Large intestine (tissue), 3 donors: ENCODE data around the gene PTH1R. TPM values are rescaled to one million over a fixed set of nuclear protein-coding genes. Genes with fewer than 3 reads are reported as not detected.

ENCODE experiments used
- DNase-seq, 2 donors: peaks; one replicate each; pipeline versions ENCODE4 v3.0.0 to v3.0.0-alpha.2; 2013
- H3K27ac ChIP-seq: one replicate; pipeline ENCODE4 v1.5.1; 2013; ENCODE audit warnings: low read length
- H3K27me3 ChIP-seq: 2 replicates; pipeline ENCODE4 v1.6.1; 2013; ENCODE audit warnings: low read length; ENCODE audit not compliant: control insufficient read depth, insufficient read depth
- H3K36me3 ChIP-seq: 2 replicates; pipeline ENCODE4 v1.6.1; 2013; ENCODE audit warnings: low read length; ENCODE audit not compliant: control insufficient read depth, insufficient read depth
- H3K4me1 ChIP-seq: one replicate; pipeline ENCODE4 v1.6.1; 2013; ENCODE audit warnings: low read length; ENCODE audit not compliant: control insufficient read depth, insufficient read depth
- H3K4me3 ChIP-seq: one replicate; pipeline ENCODE4 v1.5.1; 2013; ENCODE audit warnings: low read length
- H3K9me3 ChIP-seq: one replicate; pipeline ENCODE4 v1.6.1; 2013; ENCODE audit warnings: mild to moderate bottlenecking, low read depth, low read length, moderate library complexity; ENCODE audit not compliant: control insufficient read depth
- WGBS: methylation state at CpG from one replicate; pipeline ENCODE4 v1.1.5; 2013; ENCODE audit warnings: low lambda C conversion rate; ENCODE audit not compliant: insufficient coverage; 5-methylcytosine and 5-hydroxymethylcytosine counted together
- polyA plus RNA-seq: library from polyadenylated mRNA; unstranded; fragments of 120-200 nt; gene quantifications from one replicate; pipeline ENCODE4 v1.2.1, GENCODE V29; 2013

Gene PTH1R
- polyA plus RNA-seq, 1 donor: 8.7 TPM

DNA sequence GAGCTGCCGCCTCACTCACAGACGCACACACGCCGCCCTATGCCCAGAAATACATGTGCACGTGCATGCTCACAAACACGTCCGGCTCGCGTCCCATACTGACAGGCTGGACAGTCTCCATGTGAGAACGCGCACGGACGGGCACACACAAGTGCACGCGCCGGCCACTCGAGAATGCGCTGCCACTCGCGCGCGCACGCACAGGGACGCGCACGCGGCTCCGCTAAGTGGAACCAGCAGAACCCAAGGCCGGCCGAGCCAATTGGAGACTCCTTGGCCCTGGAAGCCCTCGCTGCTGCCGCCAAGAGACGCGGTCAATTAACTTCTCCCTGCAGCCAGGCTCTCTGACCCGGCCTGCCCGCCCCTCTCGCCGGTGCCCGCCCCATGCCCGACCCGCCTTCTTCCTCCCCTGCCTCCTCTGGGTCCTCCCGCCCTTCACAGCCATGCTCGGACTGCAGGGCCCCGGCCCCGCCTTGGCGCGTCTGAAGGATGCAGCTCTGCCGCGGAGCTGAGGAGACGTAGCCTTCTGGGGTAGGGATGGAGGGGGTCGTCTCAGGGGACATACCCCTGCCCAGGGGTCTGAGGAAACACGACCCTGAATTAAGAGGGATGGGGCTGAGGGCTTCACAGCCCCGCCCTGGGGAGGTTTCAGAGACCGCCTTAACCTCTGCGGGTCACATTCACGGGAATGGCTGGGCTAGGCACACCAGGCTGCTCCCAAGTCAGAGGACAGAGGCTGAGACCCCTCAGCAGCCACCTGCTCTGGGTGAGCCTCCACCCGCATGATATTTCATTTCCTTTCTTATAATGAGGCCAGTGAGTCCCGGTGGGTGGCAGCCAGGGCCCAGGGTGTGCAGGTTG lies 15.0 kb downstream of the PTH1R start:
- WGBS: no CpG with 5 or more reads among the region's 58 CpGs
- H3K27ac ChIP-seq: no peak overlapping the region
- peaks cover 16% of the 10 kb centered on the region for H3K27me3 ChIP-seq
- H3K4me3 ChIP-seq: peak overlapping the region; percentile 17
- peaks cover 3% of the 10 kb centered on the region for H3K9me3 ChIP-seq
- no peaks in the 10 kb centered on the region for H3K36me3 ChIP-seq
- H3K4me1 ChIP-seq: peaks cover 25% of the 10 kb centered on the region
- DNase-seq: peak; percentile 58 to 78

DNA sequence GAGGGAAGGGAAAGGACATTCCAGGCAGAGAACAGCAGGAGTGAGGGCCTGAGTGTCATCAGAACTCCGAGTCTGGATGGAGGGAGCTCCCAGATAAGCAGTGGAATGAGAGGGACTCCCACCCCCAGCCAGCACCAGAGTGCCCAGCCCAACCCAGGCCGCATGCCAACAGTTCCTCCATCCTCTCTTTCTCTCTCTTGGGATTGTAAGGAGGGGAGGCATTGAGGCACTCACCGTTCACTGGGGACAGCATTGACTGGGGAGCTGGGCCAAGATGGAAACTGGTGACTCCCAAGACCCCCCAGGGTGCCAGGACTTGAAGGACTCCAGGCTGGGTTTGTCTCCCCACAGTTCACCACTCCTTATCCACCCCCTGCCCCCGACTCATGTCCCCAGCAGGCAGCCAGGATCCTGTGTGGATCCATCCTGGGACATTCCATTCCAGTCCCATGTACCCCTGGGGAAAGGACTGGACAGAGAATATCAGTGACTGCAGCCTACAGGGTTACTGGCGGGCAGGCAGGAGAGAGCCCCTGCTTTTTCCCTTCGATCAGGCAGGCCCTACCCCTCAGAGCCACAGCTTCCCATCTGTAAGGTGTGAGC lies 15.7 kb downstream of the PTH1R start:
- H3K9me3 ChIP-seq: peaks cover 3% of the 10 kb centered on the region
- H3K36me3 ChIP-seq: no peaks in the 10 kb centered on the region
- no peak for DNase-seq
- H3K27ac ChIP-seq: no peak overlapping the region
- peaks cover 23% of the 10 kb centered on the region for H3K27me3 ChIP-seq
- WGBS: no CpG with 5 or more reads among the region's 6 CpGs
- no peak overlapping the region for H3K4me3 ChIP-seq
- peaks cover 27% of the 10 kb centered on the region for H3K4me1 ChIP-seq

DNA sequence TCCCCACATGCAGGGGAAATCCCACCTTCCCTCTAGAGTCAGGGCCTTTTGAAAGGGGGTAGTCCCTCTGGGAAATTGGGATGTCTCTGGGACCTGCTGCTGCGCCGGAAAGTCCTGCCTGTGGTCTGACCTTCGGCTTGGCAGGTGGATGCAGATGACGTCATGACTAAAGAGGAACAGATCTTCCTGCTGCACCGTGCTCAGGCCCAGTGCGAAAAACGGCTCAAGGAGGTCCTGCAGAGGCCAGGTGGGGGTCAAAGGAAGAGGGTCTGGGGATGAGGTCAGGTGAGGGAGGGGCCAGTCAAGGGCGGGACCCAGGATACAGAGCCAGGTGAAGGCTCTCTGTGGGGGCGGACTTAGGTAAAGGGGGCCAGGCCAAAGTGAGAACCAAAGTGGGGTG lies 16.2 kb downstream of the PTH1R start:
- Histone ChIP-seq H3K27ac (no peak overlapping the region), H3K4me1 (peaks cover 30% of the 10 kb centered on the region), H3K4me3 (no peak overlapping the region), H3K27me3 (peaks cover 27% of the 10 kb centered on the region), H3K36me3 (no peaks in the 10 kb centered on the region), H3K9me3 (peaks cover 3% of the 10 kb centered on the region)
- no CpG with 5 or more reads among the region's 9 CpGs for WGBS
- DNase-seq: no peak

DNA sequence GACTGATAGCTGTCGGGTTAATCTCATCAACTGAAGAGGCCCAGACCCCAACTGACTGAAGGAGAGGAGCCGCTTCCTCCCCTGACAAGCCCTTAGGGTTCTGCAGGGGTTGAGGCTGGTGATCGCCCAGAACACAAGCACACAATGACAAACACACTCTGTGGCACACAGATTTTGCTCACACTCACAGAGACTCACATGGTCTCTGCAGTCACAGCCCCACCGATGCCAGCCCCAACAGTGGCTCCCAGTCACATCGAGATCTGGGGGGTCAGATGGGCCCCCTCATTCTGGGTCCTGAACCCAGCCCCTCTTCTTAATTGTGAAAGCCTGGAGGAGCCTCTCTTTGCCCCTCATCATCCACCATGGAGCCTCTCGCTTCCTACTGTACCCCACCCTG lies 16.7 kb downstream of the PTH1R start:
- DNase-seq: no peak
- no CpG with 5 or more reads among the region's 6 CpGs for WGBS

DNA sequence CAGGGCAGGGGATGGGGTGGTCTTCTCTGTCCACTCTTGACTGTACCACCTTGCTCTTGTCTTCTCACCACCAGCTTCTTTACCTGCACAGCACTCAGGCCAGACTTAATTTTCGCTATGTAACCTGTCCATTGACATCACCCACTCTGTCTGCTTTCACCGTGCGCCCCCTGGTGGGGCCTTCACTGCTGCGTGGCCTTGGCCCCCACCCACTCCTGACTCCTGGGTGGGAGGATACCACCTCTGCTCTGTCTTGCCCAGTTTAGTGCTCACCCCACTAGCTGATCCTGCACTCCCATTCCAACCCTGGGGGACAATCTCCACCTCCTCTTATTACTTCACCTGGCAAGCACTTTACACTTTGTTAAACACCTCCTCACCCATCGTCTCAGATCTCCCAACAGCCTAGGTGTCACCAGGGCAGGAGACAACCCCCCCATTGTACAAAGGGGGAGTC lies 17.7 kb downstream of the PTH1R start:
- WGBS: no CpG with 5 or more reads among the region's 5 CpGs

More for the DNA sequence above, 16.7 kb downstream of the PTH1R start:
- peaks cover 30% of the 10 kb centered on the region for H3K27me3 ChIP-seq
- H3K4me3 ChIP-seq: no peak overlapping the region
- peaks cover 30% of the 10 kb centered on the region for H3K4me1 ChIP-seq
- no peaks in the 10 kb centered on the region for H3K36me3 ChIP-seq
- no peak overlapping the region for H3K27ac ChIP-seq
- H3K9me3 ChIP-seq: peaks cover 3% of the 10 kb centered on the region

DNA sequence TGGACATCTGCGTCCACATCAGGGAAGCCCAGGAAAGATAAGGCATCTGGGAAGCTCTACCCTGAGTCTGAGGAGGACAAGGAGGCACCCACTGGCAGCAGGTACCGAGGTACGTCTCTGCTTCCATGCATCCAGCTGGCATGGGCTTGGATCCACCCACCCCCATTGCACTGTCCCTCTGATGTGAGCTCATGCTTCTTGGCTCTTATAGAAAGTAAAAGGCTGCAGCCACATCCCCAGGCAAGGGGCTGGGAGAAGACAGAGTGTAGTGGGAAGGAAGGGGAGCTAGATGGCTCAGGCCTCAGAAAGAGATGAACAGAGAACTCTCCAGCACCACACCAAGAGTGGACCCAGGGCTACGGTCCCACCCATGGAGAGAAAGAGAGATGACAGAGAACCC lies 18.2 kb downstream of the PTH1R start:
- H3K36me3 ChIP-seq: no peaks in the 10 kb centered on the region
- peaks cover 3% of the 10 kb centered on the region for H3K9me3 ChIP-seq
- H3K4me3 ChIP-seq: no peak overlapping the region
- H3K27me3 ChIP-seq: peaks cover 35% of the 10 kb centered on the region
- no peak for DNase-seq
- H3K4me1 ChIP-seq: peaks cover 20% of the 10 kb centered on the region
- H3K27ac ChIP-seq: no peak overlapping the region
- no CpG with 5 or more reads among the region's 4 CpGs for WGBS

More for the DNA sequence above, 17.7 kb downstream of the PTH1R start:
- no peak overlapping the region for H3K4me3 ChIP-seq
- DNase-seq: peak in 1 of 2 donors; percentile 54
- H3K36me3 ChIP-seq: no peaks in the 10 kb centered on the region
- peaks cover 21% of the 10 kb centered on the region for H3K4me1 ChIP-seq
- H3K9me3 ChIP-seq: peaks cover 3% of the 10 kb centered on the region
- H3K27me3 ChIP-seq: peaks cover 35% of the 10 kb centered on the region
- no peak overlapping the region for H3K27ac ChIP-seq

DNA sequence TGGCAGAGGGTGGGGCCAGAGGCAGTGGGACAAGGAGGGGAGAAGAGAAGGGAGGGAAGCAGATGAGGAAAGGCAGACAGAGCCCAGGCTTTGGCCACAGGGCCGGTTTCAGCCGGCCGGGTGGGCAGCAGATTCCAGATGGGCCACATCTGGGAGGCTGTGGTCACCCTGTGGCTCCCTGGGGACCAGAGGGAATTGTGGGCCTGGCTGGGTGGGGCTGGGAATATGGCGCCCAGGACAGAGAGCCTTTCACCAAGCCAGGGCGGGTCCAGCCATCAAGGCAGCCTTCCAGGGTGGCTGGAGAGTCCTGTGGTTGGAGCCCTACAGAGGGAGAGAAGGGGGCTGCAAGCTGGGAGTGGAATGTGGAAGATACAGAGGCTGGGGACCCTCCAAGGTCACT lies 18.9 kb downstream of the PTH1R start:
- no peak for DNase-seq
- H3K27me3 ChIP-seq: peaks cover 35% of the 10 kb centered on the region
- no CpG with 5 or more reads among the region's 5 CpGs for WGBS

DNA sequence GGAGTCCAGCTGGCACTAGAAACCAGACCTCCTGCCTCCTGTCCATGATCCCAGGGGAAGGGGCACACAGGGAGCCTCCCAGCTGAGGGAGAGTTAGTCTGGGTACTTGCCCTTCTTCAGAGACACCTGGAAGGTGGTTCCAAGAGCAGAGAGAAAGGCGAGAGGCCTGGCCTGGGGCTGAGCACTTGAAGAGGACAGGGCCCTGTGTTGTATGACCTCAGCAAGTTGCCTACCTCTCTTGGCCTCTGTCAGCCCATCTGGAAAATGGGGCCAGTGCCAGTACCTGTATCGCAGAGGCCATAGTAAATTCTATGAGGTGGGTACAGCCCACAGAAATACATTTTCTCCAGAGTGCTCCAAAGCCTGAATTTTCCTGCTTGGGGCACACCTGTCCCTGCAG lies 19.5 kb downstream of the PTH1R start:
- Histone ChIP-seq H3K27ac (no peak overlapping the region), H3K4me3 (no peak overlapping the region), H3K9me3 (peaks cover 3% of the 10 kb centered on the region), H3K36me3 (no peaks in the 10 kb centered on the region), H3K4me1 (peaks cover 15% of the 10 kb centered on the region), H3K27me3 (peaks cover 30% of the 10 kb centered on the region)
- no CpG with 5 or more reads among the region's 2 CpGs for WGBS
- no peak for DNase-seq

More for the DNA sequence above, 18.9 kb downstream of the PTH1R start:
- Histone ChIP-seq H3K4me1 (peaks cover 20% of the 10 kb centered on the region), H3K36me3 (no peaks in the 10 kb centered on the region), H3K27ac (no peak overlapping the region), H3K4me3 (no peak overlapping the region), H3K9me3 (peaks cover 3% of the 10 kb centered on the region)

DNA sequence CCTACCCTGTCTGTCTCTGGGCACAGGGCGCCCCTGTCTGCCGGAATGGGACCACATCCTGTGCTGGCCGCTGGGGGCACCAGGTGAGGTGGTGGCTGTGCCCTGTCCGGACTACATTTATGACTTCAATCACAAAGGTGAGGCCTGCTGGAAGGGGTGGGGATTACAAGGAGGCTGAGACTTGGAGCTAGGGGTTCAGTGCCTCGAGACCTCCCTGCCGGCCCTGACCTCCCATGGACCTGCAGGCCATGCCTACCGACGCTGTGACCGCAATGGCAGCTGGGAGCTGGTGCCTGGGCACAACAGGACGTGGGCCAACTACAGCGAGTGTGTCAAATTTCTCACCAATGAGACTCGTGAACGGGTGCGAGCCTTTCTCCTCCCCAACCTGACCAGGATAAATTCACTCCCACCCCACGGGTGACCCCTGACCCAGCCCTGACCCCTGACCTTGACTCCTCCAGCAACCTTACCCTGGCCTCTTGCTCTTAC lies 20.4 kb downstream of the PTH1R start:
- peaks cover 25% of the 10 kb centered on the region for H3K27me3 ChIP-seq
- H3K27ac ChIP-seq: no peak overlapping the region
- no peaks in the 10 kb centered on the region for H3K9me3 ChIP-seq
- no peak overlapping the region for H3K4me3 ChIP-seq
- no CpG with 5 or more reads among the region's 15 CpGs for WGBS
- no peak for DNase-seq
- H3K36me3 ChIP-seq: no peaks in the 10 kb centered on the region
- H3K4me1 ChIP-seq: peaks cover 7% of the 10 kb centered on the region

DNA sequence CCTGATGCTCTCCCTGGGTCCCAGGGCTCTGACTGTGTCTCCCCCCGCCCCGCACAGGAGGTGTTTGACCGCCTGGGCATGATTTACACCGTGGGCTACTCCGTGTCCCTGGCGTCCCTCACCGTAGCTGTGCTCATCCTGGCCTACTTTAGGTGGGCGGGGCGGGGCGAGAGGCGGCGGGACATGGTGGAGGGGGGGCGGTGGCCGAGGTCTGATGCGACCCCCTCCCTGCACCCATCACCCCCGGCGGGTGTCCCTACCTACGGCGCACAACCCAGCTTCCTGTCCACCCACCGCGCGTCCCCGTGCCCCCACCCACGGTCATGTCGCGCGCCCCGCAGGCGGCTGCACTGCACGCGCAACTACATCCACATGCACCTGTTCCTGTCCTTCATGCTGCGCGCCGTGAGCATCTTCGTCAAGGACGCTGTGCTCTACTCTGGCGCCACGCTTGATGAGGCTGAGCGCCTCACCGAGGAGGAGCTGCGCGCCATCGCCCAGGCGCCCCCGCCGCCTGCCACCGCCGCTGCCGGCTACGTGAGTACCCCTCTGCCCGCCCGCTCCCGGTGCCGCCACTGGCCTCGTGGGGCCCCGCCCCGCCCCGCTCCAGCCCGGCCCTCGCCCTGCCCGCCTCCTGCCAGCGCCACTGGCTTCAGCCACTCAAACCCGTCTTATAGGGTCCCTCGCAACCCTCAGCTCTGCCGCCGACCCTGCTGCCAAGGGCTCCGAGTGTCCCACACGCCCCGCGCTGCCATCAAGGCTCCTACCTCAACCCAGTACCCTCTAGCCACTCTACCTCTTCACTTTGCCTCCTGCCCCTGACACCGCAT lies 21.0 kb downstream of the PTH1R start:
- peaks cover 5% of the 10 kb centered on the region for H3K4me1 ChIP-seq
- H3K27ac ChIP-seq: no peak overlapping the region
- peaks cover 21% of the 10 kb centered on the region for H3K27me3 ChIP-seq
- no peak for DNase-seq
- H3K9me3 ChIP-seq: no peaks in the 10 kb centered on the region
- H3K4me3 ChIP-seq: no peak overlapping the region
- WGBS: no CpG with 5 or more reads among the region's 71 CpGs
- no peaks in the 10 kb centered on the region for H3K36me3 ChIP-seq
